ENCODE data around the gene ALKBH8.
"Not testable (repeated sequence)": the region's sequence is repeated elsewhere in the genome, so short reads cannot be mapped to it uniquely, and the experiment has no call there.

Gene ALKBH8

DNA sequence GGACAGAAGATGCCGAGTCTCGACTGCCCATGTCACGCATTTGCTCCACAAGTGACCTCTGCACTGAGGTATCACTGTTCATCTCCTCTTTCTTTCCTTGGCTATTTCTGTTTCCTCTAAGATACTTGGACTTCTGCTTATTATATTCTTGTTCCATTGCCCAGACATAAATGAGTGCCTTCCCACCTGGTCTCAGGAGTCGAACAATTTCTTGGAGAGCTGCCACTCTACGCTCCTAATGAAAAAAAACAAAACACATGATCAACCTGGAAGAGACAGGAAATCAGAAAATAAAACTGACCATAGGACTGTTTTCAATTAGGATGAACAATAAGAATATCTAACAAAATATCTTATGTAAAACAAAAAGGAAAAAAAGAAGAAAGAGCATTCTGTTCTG is 60.6 kb downstream of the ALKBH8 start:
- H3K4me3 ChIP-seq (ENCODE audit: low read depth, low read length) = no peak overlapping the region
- CTCF ChIA-PET = interaction anchor here (1.2 kb wide), 1 partner anchor 36 kb away, joined by 3 read pairs; no protein-coding TSS in a partner anchor
- TF ChIP-seq, protein P1, sequence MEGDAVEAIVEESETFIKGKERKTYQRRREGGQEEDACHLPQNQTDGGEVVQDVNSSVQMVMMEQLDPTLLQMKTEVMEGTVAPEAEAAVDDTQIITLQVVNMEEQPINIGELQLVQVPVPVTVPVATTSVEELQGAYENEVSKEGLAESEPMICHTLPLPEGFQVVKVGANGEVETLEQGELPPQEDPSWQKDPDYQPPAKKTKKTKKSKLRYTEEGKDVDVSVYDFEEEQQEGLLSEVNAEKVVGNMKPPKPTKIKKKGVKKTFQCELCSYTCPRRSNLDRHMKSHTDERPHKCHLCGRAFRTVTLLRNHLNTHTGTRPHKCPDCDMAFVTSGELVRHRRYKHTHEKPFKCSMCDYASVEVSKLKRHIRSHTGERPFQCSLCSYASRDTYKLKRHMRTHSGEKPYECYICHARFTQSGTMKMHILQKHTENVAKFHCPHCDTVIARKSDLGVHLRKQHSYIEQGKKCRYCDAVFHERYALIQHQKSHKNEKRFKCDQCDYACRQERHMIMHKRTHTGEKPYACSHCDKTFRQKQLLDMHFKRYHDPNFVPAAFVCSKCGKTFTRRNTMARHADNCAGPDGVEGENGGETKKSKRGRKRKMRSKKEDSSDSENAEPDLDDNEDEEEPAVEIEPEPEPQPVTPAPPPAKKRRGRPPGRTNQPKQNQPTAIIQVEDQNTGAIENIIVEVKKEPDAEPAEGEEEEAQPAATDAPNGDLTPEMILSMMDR (IDR thresholded peaks at IDR 0.05; ENCODE audit: insufficient read depth, low read length, missing control alignments) = no peak
- POLR2A ChIA-PET = no interaction called here
- no peak for DNase-seq (ENCODE audit: low read depth, low spot score)

DNA sequence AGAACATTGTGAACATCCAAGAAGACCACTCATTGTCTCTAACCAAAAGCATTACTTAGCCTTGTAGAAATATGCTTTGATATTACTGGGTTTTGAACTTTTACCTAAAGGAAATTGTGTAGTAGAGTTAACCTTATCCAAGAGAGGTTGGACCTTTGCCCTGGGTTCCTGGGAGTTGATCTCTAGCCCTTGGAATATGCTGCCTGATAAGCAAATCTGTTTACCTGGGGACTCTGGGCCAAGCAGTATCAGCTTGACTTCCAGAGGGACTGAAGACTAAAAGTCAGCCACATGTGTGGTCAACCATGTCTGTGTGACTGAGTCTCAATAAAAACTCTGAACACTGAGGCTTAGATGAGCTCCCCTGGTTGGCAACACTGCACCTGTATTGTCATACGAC is 63.8 kb downstream of the ALKBH8 start:
- DNase-seq (ENCODE audit: low read depth, low spot score) = no peak
- TF ChIP-seq, protein P1 (IDR thresholded peaks at IDR 0.05; ENCODE audit: insufficient read depth, low read length, missing control alignments) = no peak
- ChIA-PET POLR2A (no interaction called here), CTCF (interaction anchor here (0.9 kb wide), 1 partner anchor 48 kb away, joined by 4 read pairs; no protein-coding TSS in a partner anchor)
- H3K4me3 ChIP-seq (ENCODE audit: low read depth, low read length) = no peak overlapping the region

DNA sequence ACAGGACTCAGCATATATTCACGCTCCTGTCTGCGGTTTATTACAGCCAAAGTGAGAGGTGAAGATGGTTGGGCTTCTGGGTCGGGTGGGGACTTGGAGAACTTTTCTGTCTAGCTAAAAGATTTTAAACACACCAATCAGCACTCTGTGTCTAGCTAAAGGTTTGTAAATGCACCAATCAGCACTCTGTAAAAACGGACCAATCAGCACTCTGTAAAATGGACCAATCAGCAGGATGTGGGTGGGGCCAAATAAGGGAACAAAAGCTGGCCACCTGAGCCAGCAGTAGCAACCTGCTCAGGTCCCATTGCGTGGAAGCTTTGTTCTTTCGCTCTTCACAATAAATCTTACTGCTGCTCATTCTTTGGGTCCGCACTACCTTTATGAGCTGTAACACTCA is 68.2 kb downstream of the ALKBH8 start:
- DNase-seq (ENCODE audit: low read depth, low spot score); CTCF ChIA-PET; H3K4me3 ChIP-seq (ENCODE audit: low read depth, low read length); POLR2A ChIA-PET: not testable (repeated sequence)

DNA sequence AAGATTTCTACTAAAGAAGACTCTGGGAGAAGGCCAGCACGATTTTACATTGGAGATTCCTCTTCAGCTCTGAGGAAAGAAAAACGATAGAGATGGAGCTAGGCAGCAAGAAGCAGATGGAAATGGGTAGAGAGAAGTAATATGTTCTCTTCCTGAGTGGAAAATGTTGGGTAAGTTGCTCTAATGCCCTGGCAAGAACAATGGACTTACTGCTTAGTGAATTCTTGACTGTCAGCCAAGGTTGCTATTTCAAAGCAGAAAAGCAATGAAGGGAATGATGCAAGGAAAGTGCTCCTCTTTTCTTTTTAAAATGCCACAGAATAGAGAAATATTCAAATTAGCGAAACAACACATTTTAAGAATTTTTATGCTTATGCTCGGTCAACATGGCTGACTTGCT is 69.5 kb downstream of the ALKBH8 start:
- ChIA-PET CTCF (no interaction called here), POLR2A (no interaction called here)
- DNase-seq (ENCODE audit: low read depth, low spot score) = peak; percentile 38

DNA sequence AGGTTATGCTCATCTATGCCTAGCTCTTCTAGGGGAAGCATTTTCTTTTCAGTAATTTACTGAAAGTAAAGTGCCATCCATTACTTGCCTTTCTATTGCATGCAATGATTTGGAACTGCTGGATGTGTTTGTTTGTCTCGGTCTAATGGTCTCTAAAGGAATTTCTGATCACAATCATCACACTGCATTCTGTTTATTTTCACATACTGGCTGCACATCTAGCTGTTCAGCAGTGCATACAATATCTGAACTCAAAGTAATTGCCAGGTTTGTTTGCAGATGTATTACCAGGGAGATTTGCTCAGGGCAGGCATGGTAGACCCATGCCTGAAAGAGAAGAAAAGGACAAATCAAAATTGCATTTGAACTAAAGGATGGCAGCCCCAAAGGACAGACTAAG is 71.5 kb downstream of the ALKBH8 start:
- TF ChIP-seq, protein P1 (IDR thresholded peaks at IDR 0.05; ENCODE audit: insufficient read depth, low read length, missing control alignments) = no peak
- no peak overlapping the region for H3K4me3 ChIP-seq (ENCODE audit: low read depth, low read length)
- ChIA-PET POLR2A (no interaction called here), CTCF (no interaction called here)
- no peak for DNase-seq (ENCODE audit: low read depth, low spot score)

More for the DNA sequence above, 69.5 kb downstream of the ALKBH8 start:
- TF ChIP-seq, protein P1 (IDR thresholded peaks at IDR 0.05; ENCODE audit: insufficient read depth, low read length, missing control alignments) = no peak
- no peak overlapping the region for H3K4me3 ChIP-seq (ENCODE audit: low read depth, low read length)

DNA sequence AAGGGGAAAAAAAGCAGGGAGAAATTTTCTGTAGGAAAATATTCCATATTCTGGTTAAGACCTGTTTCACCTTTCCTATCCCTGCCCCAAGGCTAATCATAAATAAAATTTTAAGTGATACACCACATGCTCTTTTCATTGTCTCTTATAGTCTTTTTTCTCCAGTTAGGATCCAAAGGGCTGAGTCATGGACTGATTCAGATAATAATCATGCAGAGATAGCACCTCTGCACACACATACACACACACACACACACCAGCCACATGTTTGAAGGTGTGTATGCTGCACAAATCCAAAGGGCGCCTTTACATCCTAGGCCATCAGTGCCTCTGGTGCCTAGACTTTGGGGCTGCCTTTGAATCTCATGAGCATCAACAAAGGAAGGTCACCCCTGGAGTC is 72.4 kb downstream of the ALKBH8 start:
- H3K4me3 ChIP-seq (ENCODE audit: low read depth, low read length) = no peak overlapping the region
- TF ChIP-seq, protein P1 (IDR thresholded peaks at IDR 0.05; ENCODE audit: insufficient read depth, low read length, missing control alignments) = no peak
- ChIA-PET CTCF (no interaction called here), POLR2A (no interaction called here)
- no peak for DNase-seq (ENCODE audit: low read depth, low spot score)

DNA sequence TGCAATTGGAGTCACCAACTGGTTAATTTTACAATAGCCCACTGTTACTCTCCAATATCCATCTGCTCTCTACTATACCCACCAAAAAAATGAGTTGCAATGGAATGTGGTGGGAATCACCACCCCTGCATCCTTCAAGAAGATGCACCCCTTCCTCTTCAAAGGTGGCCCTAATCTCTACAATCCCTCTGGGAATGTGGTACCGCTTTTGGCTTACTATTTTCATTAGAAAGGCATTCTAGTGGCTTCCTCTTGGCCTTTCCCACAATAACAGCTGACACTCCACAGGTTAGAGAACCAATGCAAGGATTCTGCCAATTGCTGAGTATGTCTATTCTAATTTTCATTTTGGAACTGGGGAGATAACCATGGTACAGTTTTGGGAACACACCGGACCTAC is 74.7 kb downstream of the ALKBH8 start:
- no peak overlapping the region for H3K4me3 ChIP-seq (ENCODE audit: low read depth, low read length)
- no peak for DNase-seq (ENCODE audit: low read depth, low spot score)
- ChIA-PET POLR2A (no interaction called here), CTCF (no interaction called here)
- TF ChIP-seq, protein P1 (IDR thresholded peaks at IDR 0.05; ENCODE audit: insufficient read depth, low read length, missing control alignments) = no peak

Data from AG04449 (cell line).